IMR-90 (cell line): Measurements from ENCODE around the gene OR5H15. TPM values are rescaled to one million over a fixed set of nuclear protein-coding genes. Genes with fewer than 3 reads are reported as not detected.

Experiments
- ATAC-seq: fragments of 200-7000 bp; cut with Tn5 transposase; 2 replicates; pipeline ENCODE4 v1.9.1; 2020; ENCODE audit warnings: low read depth, mild to moderate bottlenecking, moderate library complexity
- BruUV-seq: library from RNA; stranded (reverse); fragments of 400-500 nt; replicated peaks from 2 replicates; lab custom pipeline; 2021; lab: Mats Ljungman, UMichigan
- CTCF ChIA-PET: fragments of 300-600 bp; formaldehyde crosslinking; extraction: SDS; loops from one replicate; lab custom pipeline; 2021; ENCODE audit warnings: antibody characterized with exemption; lab: Yijun Ruan, JAX
- POLR2A ChIA-PET: fragments of 300-600 bp; sonication (Branson Sonifier 250); formaldehyde crosslinking; loops from one replicate; lab custom pipeline; 2022; ENCODE audit warnings: antibody characterized with exemption; ENCODE audit not compliant: unreplicated experiment; lab: Charles Lee
- DNase-seq: peaks from one replicate; pipeline ENCODE4 v3.0.0; 2013
- H2AFZ ChIP-seq: replicated peaks from 2 replicates; pipeline ENCODE3; 2013; ENCODE audit warnings: low read length, mild to moderate bottlenecking; ENCODE audit not compliant: poor library complexity
- H2AK5ac ChIP-seq: 2 replicates; pipeline ENCODE4 v1.6.1; 2013; ENCODE audit warnings: low read depth, low read length, inconsistent platforms
- H2AK9ac ChIP-seq: replicated peaks from 2 replicates; pipeline ENCODE3; 2013; ENCODE audit warnings: mild to moderate bottlenecking, low read depth, low read length, moderate library complexity; ENCODE audit not compliant: poor library complexity
- H2BK120ac ChIP-seq: 2 replicates; pipeline ENCODE4 v1.6.1; 2013; ENCODE audit warnings: low read depth, low read length, inconsistent platforms
- H2BK15ac ChIP-seq: 3 replicates; pipeline ENCODE4 v1.6.1; 2013; ENCODE audit warnings: low read depth, low read length, inconsistent platforms
- H2BK20ac ChIP-seq: 2 replicates; pipeline ENCODE4 v1.6.1; 2013; ENCODE audit warnings: low read depth, mild to moderate bottlenecking, inconsistent platforms, low read length, moderate library complexity
- H2BK5ac ChIP-seq: 2 replicates; pipeline ENCODE4 v1.6.1; 2013; ENCODE audit warnings: mild to moderate bottlenecking, low read depth, low read length, inconsistent platforms; ENCODE audit not compliant: poor library complexity, severe bottlenecking
- H3K14ac ChIP-seq: replicated peaks from 2 replicates; pipeline ENCODE4 v1.6.1; 2013; ENCODE audit warnings: low read depth, low read length, inconsistent platforms
- H3K18ac ChIP-seq: 2 replicates; pipeline ENCODE4 v1.6.1; 2013; ENCODE audit warnings: low read depth, low read length, control low read depth
- H3K23ac ChIP-seq: 2 replicates; pipeline ENCODE4 v1.6.1; 2013; ENCODE audit warnings: low read depth, low read length, inconsistent platforms
- H3K27ac ChIP-seq: 2 replicates; pipeline ENCODE4 v1.5.1; 2013; ENCODE audit warnings: mild to moderate bottlenecking, control low read depth, low read length; ENCODE audit not compliant: insufficient read depth
- H3K27me3 ChIP-seq: 2 replicates; pipeline ENCODE4 v1.6.1; 2013; ENCODE audit warnings: low read length; ENCODE audit not compliant: control insufficient read depth, insufficient read depth
- H3K36me3 ChIP-seq: 2 replicates; pipeline ENCODE4 v1.6.1; 2013; ENCODE audit warnings: low read length, mixed read lengths; ENCODE audit not compliant: control insufficient read depth, insufficient read depth
- H3K4ac ChIP-seq: 2 replicates; pipeline ENCODE4 v1.6.1; 2013; ENCODE audit warnings: low read depth, low read length, inconsistent platforms
- H3K4me1 ChIP-seq: 2 replicates; pipeline ENCODE4 v1.6.1; 2013; ENCODE audit warnings: low read length, mixed read lengths; ENCODE audit not compliant: control insufficient read depth, insufficient read depth
- H3K4me2 ChIP-seq: 2 replicates; pipeline ENCODE4 v1.6.1; 2013; ENCODE audit warnings: low read depth, mild to moderate bottlenecking, control low read depth, low read length, moderate library complexity
- H3K4me3 ChIP-seq: 2 replicates; pipeline ENCODE4 v1.5.1; 2013; ENCODE audit warnings: low read depth, mild to moderate bottlenecking, control low read depth, low read length, moderate library complexity; ENCODE audit not compliant: insufficient read depth
- H3K56ac ChIP-seq: 2 replicates; pipeline ENCODE4 v1.6.1; 2013; ENCODE audit warnings: low read length, inconsistent platforms; ENCODE audit not compliant: insufficient read depth; ENCODE audit errors: extremely low read depth
- H3K79me1 ChIP-seq, 2 experiments: 2 replicates each; pipeline ENCODE4 v1.6.1; 2013; ENCODE audit warnings: low read length in 2 of 2, inconsistent platforms in 1 of 2, low read depth in 1 of 2
- H3K9ac ChIP-seq: 2 replicates; pipeline ENCODE4 v1.6.1; 2013; ENCODE audit warnings: low read depth, low read length, control low read depth
- H3K9me1 ChIP-seq: 2 replicates; pipeline ENCODE4 v1.6.1; 2013; ENCODE audit warnings: low read length, inconsistent platforms; ENCODE audit not compliant: insufficient read depth
- H3K9me3 ChIP-seq: 2 replicates; pipeline ENCODE4 v1.6.1; 2013; ENCODE audit warnings: low read length; ENCODE audit not compliant: control insufficient read depth, insufficient read depth
- H4K20me1 ChIP-seq: 2 replicates; pipeline ENCODE4 v1.6.1; 2013; ENCODE audit warnings: low read length, inconsistent platforms; ENCODE audit not compliant: insufficient read depth
- H4K5ac ChIP-seq: 2 replicates; pipeline ENCODE4 v1.6.1; 2013; ENCODE audit warnings: mild to moderate bottlenecking, low read depth, low read length, control low read depth
- H4K8ac ChIP-seq, 2 experiments: 2 replicates each; pipeline ENCODE4 v1.6.1; 2013; ENCODE audit warnings: low read depth in 2 of 2, low read length in 2 of 2, control low read depth in 1 of 2, inconsistent platforms in 1 of 2
- H4K91ac ChIP-seq: 2 replicates; pipeline ENCODE4 v1.6.1; 2013; ENCODE audit warnings: low read depth, low read length, inconsistent platforms; ENCODE audit not compliant: insufficient read depth
- BHLHE40 ChIP-seq: fragments of 150-350 bp; IDR thresholded peaks from 2 replicates; pipeline ENCODE4 v1.6.1; 2016; ENCODE audit warnings: mild to moderate bottlenecking, low read depth, low read length
- CEBPB ChIP-seq: IDR thresholded peaks from 2 replicates; pipeline ENCODE4 v1.6.1; 2012; ENCODE audit warnings: low read depth, low read length, improper control_type of control experiment
- CHD1 ChIP-seq: IDR thresholded peaks from 2 replicates; pipeline ENCODE4 v1.6.1; 2012; ENCODE audit warnings: low read depth, low read length, improper control_type of control experiment
- CTCF ChIP-seq: conservative IDR thresholded peaks from 2 replicates; pipeline ENCODE4 v1.5.1; 2012; ENCODE audit warnings: mild to moderate bottlenecking, low read depth, low read length, improper control_type of control experiment
- ELK1 ChIP-seq: fragments of 150-350 bp; IDR thresholded peaks from 2 replicates; pipeline ENCODE4 v1.6.1; 2016; ENCODE audit warnings: low read depth, mild to moderate bottlenecking, low read length, moderate library complexity, borderline replicate concordance
- FOS ChIP-seq: fragments of 150-350 bp; IDR thresholded peaks from 2 replicates; pipeline ENCODE4 v1.6.1; 2016; ENCODE audit warnings: low read depth, low read length
- MAFK ChIP-seq: IDR thresholded peaks from 2 replicates; pipeline ENCODE4 v1.6.1; 2012; ENCODE audit warnings: low read depth, low read length, improper control_type of control experiment
- MAZ ChIP-seq: IDR thresholded peaks from 2 replicates; pipeline ENCODE4 v1.6.1; 2012; ENCODE audit warnings: low read depth, mild to moderate bottlenecking, low read length, improper control_type of control experiment, moderate library complexity, borderline replicate concordance
- MXI1 ChIP-seq: IDR thresholded peaks from 2 replicates; pipeline ENCODE4 v1.6.1; 2012; ENCODE audit warnings: low read depth, mild to moderate bottlenecking, low read length, moderate library complexity, borderline replicate concordance
- NFE2L2 ChIP-seq: fragments of 150-350 bp; IDR thresholded peaks from 2 replicates; pipeline ENCODE4 v1.6.1; 2016; ENCODE audit warnings: low read depth, mild to moderate bottlenecking, low read length
- POLR2A ChIP-seq: IDR thresholded peaks from 2 replicates; pipeline ENCODE4 v1.6.1; 2012; ENCODE audit warnings: mild to moderate bottlenecking, low read depth, low read length
- RAD21 ChIP-seq: IDR thresholded peaks from 2 replicates; pipeline ENCODE4 v1.6.1; 2012; ENCODE audit warnings: low read length, improper control_type of control experiment
- RCOR1 ChIP-seq: IDR thresholded peaks from 2 replicates; pipeline ENCODE4 v1.6.1; 2012; ENCODE audit warnings: mild to moderate bottlenecking, low read length, improper control_type of control experiment; ENCODE audit not compliant: insufficient replicate concordance
- RFX5 ChIP-seq: IDR thresholded peaks from 2 replicates; pipeline ENCODE4 v1.8.0; 2012; ENCODE audit warnings: low read depth, mild to moderate bottlenecking, low read length, moderate library complexity
- SMC3 ChIP-seq: fragments of 150-350 bp; IDR thresholded peaks from 2 replicates; pipeline ENCODE4 v1.6.1; 2016; ENCODE audit warnings: low read depth, mild to moderate bottlenecking, antibody characterized with exemption, low read length, moderate library complexity
- USF2 ChIP-seq: fragments of 150-350 bp; IDR thresholded peaks from 2 replicates; pipeline ENCODE4 v1.6.1; 2017; ENCODE audit warnings: mild to moderate bottlenecking, antibody characterized with exemption, low read length, low read depth
- WGBS, 2 experiments: methylation state at CpG; one replicate each; pipeline versions ENCODE4 v1.1.5 to v1.1.7; 2013; ENCODE audit warnings: missing lambda C conversion rate in 2 of 2; ENCODE audit not compliant: insufficient read length in 1 of 2; ENCODE audit errors: extremely low coverage in 2 of 2; 5-methylcytosine and 5-hydroxymethylcytosine counted together
- dilution Hi-C: fragments of 300-500 bp; cut with HindIII; formaldehyde crosslinking; loops from one replicate; pipeline ENCODE4 v1.14.3; 2018; ENCODE audit warnings: low sequenced_read_pairs; ENCODE audit not compliant: unreplicated experiment
- in situ Hi-C: fragments of 300-500 bp; cut with MboI; formaldehyde crosslinking; loops from 3 replicates; pipeline ENCODE4 v1.14.3; 2019; ENCODE audit warnings: low sequenced_read_pairs, inconsistent platforms, mixed read lengths
- intact Hi-C: fragments of 100-400 bp; cut with micrococcal nuclease; formaldehyde crosslinking; loops from 2 replicates; pipeline ENCODE4 v1.10.0; 2022
- polyA plus RNA-seq, 3 experiments: library from polyadenylated mRNA; depleted of rRNA; stranded (reverse); fragments of >200 nt; gene quantifications; 2 replicates each; pipeline ENCODE4 v1.2.3, GENCODE V29; 2012; ENCODE audit warnings: low replicate concordance in 1 of 3
- total RNA-seq: library from RNA; depleted of rRNA; stranded (reverse); fragments of >200 nt; gene quantifications from 2 replicates; pipeline ENCODE4 v1.2.3, GENCODE V29; 2012

OR5H15 gene
- total and polyA plus RNA-seq, 2 of the 4 experiments (the other 2 are of a cell fraction), result not detected

- POLR2A ChIA-PET, result no interaction called here
- H2AK9ac ChIP-seq, result no peak overlapping the region
- H3K27me3 ChIP-seq, result no peaks in the 10 kb centered on the region
- no peak overlapping the region for H3K18ac ChIP-seq
- H3K4me3 ChIP-seq, result no peak overlapping the region
- H3K9me1 ChIP-seq, result no peaks in the 10 kb centered on the region
- H2AFZ ChIP-seq, result no peak overlapping the region
- no peak overlapping the region for H2BK20ac ChIP-seq
- no peak overlapping the region for H4K8ac ChIP-seq
- H3K23ac ChIP-seq, result no peak overlapping the region
- H3K79me1 ChIP-seq, result no peaks in the 10 kb centered on the region
- DNase-seq, result no peak
- intact Hi-C loops, result no loop called here
- no peak overlapping the region for H2BK5ac ChIP-seq
- no peaks in the 10 kb centered on the region for H4K20me1 ChIP-seq
- no peaks in the 10 kb centered on the region for H3K4me1 ChIP-seq
- H4K91ac ChIP-seq, result no peak overlapping the region
- no peak overlapping the region for H3K9ac ChIP-seq
- no peak overlapping the region for H2BK120ac ChIP-seq
- H4K5ac ChIP-seq, result no peak overlapping the region
- no peak overlapping the region for H2BK15ac ChIP-seq
- H3K56ac ChIP-seq, result no peak overlapping the region
- ATAC-seq, result no peak
- TF ChIP-seq RCOR1 (no peak), MAZ (no peak), BHLHE40 (no peak), MAFK (no peak), CEBPB (no peak), NFE2L2 (no peak), CHD1 (no peak), RFX5 (no peak), MXI1 (no peak), POLR2A (no peak), USF2 (no peak), FOS (no peak), ELK1 (no peak), RAD21 (no peak), SMC3 (no peak), CTCF (no peak)
- no peak overlapping the region for H3K27ac ChIP-seq
- no peak overlapping the region for H3K14ac ChIP-seq
- no peak overlapping the region for H3K4ac ChIP-seq
- dilution Hi-C loops, result no loop called here
- CTCF ChIA-PET, result no interaction called here
- H3K9me3 ChIP-seq, result no peaks in the 10 kb centered on the region
- H3K4me2 ChIP-seq, result no peak overlapping the region
- H2AK5ac ChIP-seq, result no peak overlapping the region
- H3K36me3 ChIP-seq, result no peaks in the 10 kb centered on the region
- no TSS peak for BruUV-seq
- in situ Hi-C loops, result loop anchor here (10.0 kb wide), 1 partner anchor 60 kb away; no protein-coding TSS in a partner anchor
- WGBS, 2 experiments, result 65 to 100% methylated on average over 1 to 2 of the region's 3 CpGs
Measured at GRCh38 chr3:98215051-98215450, 48.6 kb downstream of the OR5H15 start.
